Neuron (in vitro differentiated cells): Measurements from ENCODE around the gene RBBP4.
"Not testable (repeated sequence)": the region's sequence is repeated elsewhere in the genome, so short reads cannot be mapped to it uniquely, and the experiment has no call there.

Experiments used
- H2AFZ ChIP-seq: one replicate; pipeline ENCODE4 v1.6.1; 2013; ENCODE audit warnings: low read depth, mild to moderate bottlenecking, inconsistent platforms, low read length, moderate library complexity
- H3K27me3 ChIP-seq: one replicate; pipeline ENCODE4 v1.6.1; 2013; ENCODE audit warnings: low read length; ENCODE audit not compliant: insufficient read depth
- H3K36me3 ChIP-seq: one replicate; pipeline ENCODE4 v1.6.1; 2013; ENCODE audit warnings: low read length; ENCODE audit not compliant: insufficient read depth
- H3K4me1 ChIP-seq: one replicate; pipeline ENCODE4 v1.6.1; 2013; ENCODE audit warnings: low read length; ENCODE audit not compliant: insufficient read depth
- H3K4me3 ChIP-seq: 2 replicates; pipeline ENCODE4 v1.5.1; 2013; ENCODE audit warnings: mild to moderate bottlenecking, low read length, moderate library complexity
- H3K9me3 ChIP-seq: one replicate; pipeline ENCODE4 v1.6.1; 2013; ENCODE audit warnings: low read length

The RBBP4 gene

GRCh38 chr1:32685498-32685897 lies 34.5 kb downstream of the RBBP4 start:
- H3K4me1 ChIP-seq: no peaks in the 10 kb centered on the region
- H3K4me3 ChIP-seq: no peak overlapping the region
- H3K9me3 ChIP-seq: no peaks in the 10 kb centered on the region
- no peak overlapping the region for H2AFZ ChIP-seq
- no peaks in the 10 kb centered on the region for H3K27me3 ChIP-seq
- H3K36me3 ChIP-seq: peaks cover 58% of the 10 kb centered on the region

GRCh38 chr1:32686387-32686786 lies 35.4 kb downstream of the RBBP4 start:
- Histone ChIP-seq H3K4me3 (no peak overlapping the region), H3K4me1 (no peaks in the 10 kb centered on the region), H3K9me3 (no peaks in the 10 kb centered on the region), H2AFZ (no peak overlapping the region), H3K27me3 (no peaks in the 10 kb centered on the region), H3K36me3 (peaks cover 49% of the 10 kb centered on the region)

- Histone ChIP-seq H3K4me3 (no peak overlapping the region), H3K9me3 (no peaks in the 10 kb centered on the region), H3K36me3 (no peaks in the 10 kb centered on the region), H2AFZ (no peak overlapping the region), H3K27me3 (no peaks in the 10 kb centered on the region), H3K4me1 (no peaks in the 10 kb centered on the region)
Observed at GRCh38 chr1:32693455-32694174, 42.6 kb downstream of the RBBP4 start.

- Histone ChIP-seq H3K4me1 (no peaks in the 10 kb centered on the region), H3K9me3 (no peaks in the 10 kb centered on the region), H3K36me3 (no peaks in the 10 kb centered on the region), H3K27me3 (no peaks in the 10 kb centered on the region), H2AFZ (no peak overlapping the region), H3K4me3 (no peak overlapping the region)
Observed at GRCh38 chr1:32695098-32695904, 44.3 kb downstream of the RBBP4 start.

GRCh38 chr1:32696041-32696440 lies 45.0 kb downstream of the RBBP4 start:
- Histone ChIP-seq H3K27me3 (no peaks in the 10 kb centered on the region), H3K4me3 (no peak overlapping the region), H3K36me3 (no peaks in the 10 kb centered on the region), H3K4me1 (no peaks in the 10 kb centered on the region), H2AFZ (no peak overlapping the region), H3K9me3 (no peaks in the 10 kb centered on the region)

- H3K4me1 ChIP-seq, H3K27me3 ChIP-seq, H3K36me3 ChIP-seq, H2AFZ ChIP-seq, H3K9me3 ChIP-seq, H3K4me3 ChIP-seq: not testable (repeated sequence)
Observed at GRCh38 chr1:32696996-32697395, 46.0 kb downstream of the RBBP4 start.

GRCh38 chr1:32701421-32701911 lies 50.5 kb downstream of the RBBP4 start:
- Histone ChIP-seq H3K9me3 (no peaks in the 10 kb centered on the region), H2AFZ (no peak overlapping the region), H3K4me3 (no peak overlapping the region), H3K4me1 (peaks cover 15% of the 10 kb centered on the region), H3K27me3 (peaks cover 34% of the 10 kb centered on the region), H3K36me3 (no peaks in the 10 kb centered on the region)

GRCh38 chr1:32701951-32702598 lies 51.1 kb downstream of the RBBP4 start:
- Histone ChIP-seq H3K4me1 (peaks cover 15% of the 10 kb centered on the region), H3K4me3 (peak overlapping the region; percentile 25)

GRCh38 chr1:32702599-32703478 lies 51.8 kb downstream of the RBBP4 start, which contains the start of gene SYNC:
Gene SYNC (minus strand): TSS chr1:32702770. CDS start chr1:32702660, 110 bp downstream.
- Histone ChIP-seq H3K27me3 (peaks cover 34% of the 10 kb centered on the region), H3K36me3 (no peaks in the 10 kb centered on the region), H3K4me1 (peaks cover 15% of the 10 kb centered on the region), H2AFZ (peak within 1 kb of the TSS; percentile 69), H3K9me3 (no peaks in the 10 kb centered on the region), H3K4me3 (peak within 1 kb of the TSS; percentile 26)

More at GRCh38 chr1:32701951-32702598, 51.1 kb downstream of the RBBP4 start:
- H2AFZ ChIP-seq: peak overlapping the region; percentile 69
- no peaks in the 10 kb centered on the region for H3K9me3 ChIP-seq
- H3K36me3 ChIP-seq: no peaks in the 10 kb centered on the region
- H3K27me3 ChIP-seq: peaks cover 34% of the 10 kb centered on the region

GRCh38 chr1:32703479-32704291 lies 52.7 kb downstream of the RBBP4 start:
- Histone ChIP-seq H3K4me3 (no peak overlapping the region), H3K27me3 (peaks cover 34% of the 10 kb centered on the region), H3K36me3 (no peaks in the 10 kb centered on the region), H2AFZ (no peak overlapping the region), H3K4me1 (peaks cover 15% of the 10 kb centered on the region), H3K9me3 (no peaks in the 10 kb centered on the region)

- no peak overlapping the region for H2AFZ ChIP-seq
- no peak overlapping the region for H3K4me3 ChIP-seq
- peaks cover 15% of the 10 kb centered on the region for H3K4me1 ChIP-seq
- no peaks in the 10 kb centered on the region for H3K36me3 ChIP-seq
- no peaks in the 10 kb centered on the region for H3K9me3 ChIP-seq
- H3K27me3 ChIP-seq: peaks cover 34% of the 10 kb centered on the region
Observed at GRCh38 chr1:32705516-32705915, 54.5 kb downstream of the RBBP4 start.

GRCh38 chr1:32706491-32706890 lies 55.5 kb downstream of the RBBP4 start:
- Histone ChIP-seq H3K9me3 (no peaks in the 10 kb centered on the region), H3K27me3 (peaks cover 30% of the 10 kb centered on the region), H3K4me1 (peaks cover 15% of the 10 kb centered on the region), H3K4me3 (no peak overlapping the region), H3K36me3 (no peaks in the 10 kb centered on the region), H2AFZ (no peak overlapping the region)
